ENCODE data around the gene LRRC17. TPM values are rescaled to one million over a fixed set of nuclear protein-coding genes. Genes with fewer than 3 reads are reported as not detected.
"Not testable (repeated sequence)": the region's sequence is repeated elsewhere in the genome, so short reads cannot be mapped to it uniquely, and the experiment has no call there.

Gene LRRC17
- total and polyA plus RNA-seq, 2 experiments from 2014 or later, result 20.4 to 40.8 TPM

DNA sequence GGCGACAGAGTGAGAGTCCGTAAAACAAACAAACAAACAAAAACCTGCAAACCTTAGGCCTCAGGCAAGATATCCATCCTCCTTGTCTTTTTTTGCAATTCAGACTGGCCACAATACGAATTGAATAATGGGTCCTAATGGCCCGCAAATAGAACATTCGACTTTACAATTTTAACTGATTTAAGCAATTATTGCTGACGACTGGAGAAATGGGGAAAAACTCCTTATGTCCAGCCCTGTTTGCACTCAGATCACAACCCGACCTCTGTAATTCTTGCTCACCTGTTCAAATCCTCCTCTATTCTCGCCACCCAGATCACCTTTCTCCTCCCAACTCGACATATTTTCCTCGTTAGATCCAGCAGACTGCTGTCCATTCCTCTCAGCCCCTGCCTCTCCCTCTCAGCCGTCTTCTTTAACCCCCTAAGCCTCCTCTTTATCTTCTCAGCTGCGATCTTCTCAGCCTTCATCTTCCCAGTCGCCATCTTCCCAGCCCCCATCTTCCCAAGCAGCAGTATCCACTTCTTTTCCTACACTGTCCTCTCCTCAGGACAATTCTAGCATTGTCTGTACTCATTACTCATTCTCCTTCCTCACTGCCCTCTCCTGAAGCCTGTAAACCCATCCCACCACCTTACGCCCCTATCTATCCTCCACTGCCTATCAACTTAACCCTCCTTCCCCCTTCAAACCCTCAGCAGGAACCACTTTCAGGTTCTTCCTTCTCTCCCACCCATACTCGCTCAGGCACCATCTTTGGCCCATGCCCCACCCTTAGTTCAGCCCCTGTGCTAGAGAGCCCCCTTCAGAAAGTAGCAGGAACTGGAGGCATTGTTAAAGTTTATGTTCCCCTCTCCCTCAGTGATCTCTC is 61.8 kb downstream of the LRRC17 start:
- H3K9me2 ChIP-seq (replicated peaks; ENCODE audit: insufficient read depth), result no peaks in the 10 kb centered on the region
- no peak overlapping the region for H3K27ac ChIP-seq
- no peak overlapping the region for H2AFZ ChIP-seq
- no peaks in the 10 kb centered on the region for H3K27me3 ChIP-seq
- no peak for TF ChIP-seq CTCF (IDR thresholded peaks at IDR 0.05; ENCODE audit: poor library complexity)
- TF ChIP-seq EZH2 (IDR thresholded peaks at IDR 0.05; ENCODE audit: borderline replicate concordance), result no peak
- no peak for TF ChIP-seq EZH2phosphoT487 (IDR thresholded peaks at IDR 0.05; ENCODE audit: low read depth, severe bottlenecking, unreplicated experiment)
- no peaks in the 10 kb centered on the region for H3K4me1 ChIP-seq (ENCODE audit: insufficient read depth)
- no peak overlapping the region for H3K4me3 ChIP-seq
- no peak overlapping the region for H3K4me2 ChIP-seq
- no peak for DNase-seq (ENCODE audit: low spot score)
- WGBS (ENCODE audit: low lambda C conversion rate, missing lambda C conversion rate), result 89% methylated on average over 15 of the region's 15 CpGs
- no peaks in the 10 kb centered on the region for H3K36me3 ChIP-seq (replicated peaks; ENCODE audit: insufficient read depth, low read depth)
- H4K20me1 ChIP-seq (ENCODE audit: insufficient read depth, poor library complexity, severe bottlenecking), result no peaks in the 10 kb centered on the region
- H3K9me3 ChIP-seq (ENCODE audit: low read depth), result no peaks in the 10 kb centered on the region
- H3K79me2 ChIP-seq, result no peaks in the 10 kb centered on the region

GRCh38 chr7:102975854-102976253 is 63.1 kb downstream of the LRRC17 start:
- no peak overlapping the region for H3K4me3 ChIP-seq
- no peak for DNase-seq (ENCODE audit: low spot score)
- no peaks in the 10 kb centered on the region for H3K27me3 ChIP-seq
- H4K20me1 ChIP-seq (ENCODE audit: insufficient read depth, poor library complexity, severe bottlenecking), result no peaks in the 10 kb centered on the region
- no peaks in the 10 kb centered on the region for H3K36me3 ChIP-seq (replicated peaks; ENCODE audit: insufficient read depth, low read depth)
- TF ChIP-seq EZH2 (IDR thresholded peaks at IDR 0.05; ENCODE audit: borderline replicate concordance) (no peak), CTCF (IDR thresholded peaks at IDR 0.05; ENCODE audit: poor library complexity) (no peak), EZH2phosphoT487 (IDR thresholded peaks at IDR 0.05; ENCODE audit: low read depth, severe bottlenecking, unreplicated experiment) (no peak)
- H3K4me1 ChIP-seq (ENCODE audit: insufficient read depth), result no peaks in the 10 kb centered on the region
- no peaks in the 10 kb centered on the region for H3K9me2 ChIP-seq (replicated peaks; ENCODE audit: insufficient read depth)
- no peak overlapping the region for H2AFZ ChIP-seq
- H3K27ac ChIP-seq, result no peak overlapping the region
- WGBS (ENCODE audit: low lambda C conversion rate, missing lambda C conversion rate), result 95% methylated on average over 8 of the region's 8 CpGs
- H3K9me3 ChIP-seq (ENCODE audit: low read depth), result no peaks in the 10 kb centered on the region
- H3K4me2 ChIP-seq, result no peak overlapping the region
- no peaks in the 10 kb centered on the region for H3K79me2 ChIP-seq

DNA sequence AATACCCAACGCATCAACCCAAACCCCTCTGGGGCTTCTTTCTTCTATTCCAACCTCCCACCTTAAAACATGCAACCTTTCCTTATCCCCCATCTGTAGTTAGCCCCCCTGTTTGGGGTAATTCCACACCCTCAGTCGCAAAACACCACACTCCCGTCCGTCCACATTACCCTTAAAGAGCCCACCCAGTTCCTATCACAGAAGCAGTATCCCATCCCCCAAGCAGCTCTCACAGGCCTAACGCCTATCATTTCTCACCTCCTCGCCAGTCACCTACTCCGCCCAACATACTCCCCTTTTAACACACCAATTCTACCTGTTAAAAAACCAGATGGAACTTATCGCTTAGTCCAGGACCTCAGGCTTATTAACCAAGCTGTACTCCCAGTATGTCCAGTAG is 63.7 kb downstream of the LRRC17 start:
- no peaks in the 10 kb centered on the region for H3K27me3 ChIP-seq

GRCh38 chr7:102977586-102977985 is 64.8 kb downstream of the LRRC17 start:
- H3K27ac ChIP-seq; H3K9me3 ChIP-seq (ENCODE audit: low read depth); DNase-seq (ENCODE audit: low spot score); H3K27me3 ChIP-seq; H3K9me2 ChIP-seq (replicated peaks; ENCODE audit: insufficient read depth); H3K36me3 ChIP-seq (replicated peaks; ENCODE audit: insufficient read depth, low read depth); H3K4me1 ChIP-seq (ENCODE audit: insufficient read depth); H3K4me3 ChIP-seq; H2AFZ ChIP-seq; H3K4me2 ChIP-seq; H3K79me2 ChIP-seq; H4K20me1 ChIP-seq (ENCODE audit: insufficient read depth, poor library complexity, severe bottlenecking): not testable (repeated sequence)
- 74% methylated on average over 1 of the region's 4 CpGs for WGBS (ENCODE audit: low lambda C conversion rate, missing lambda C conversion rate)

More for the DNA sequence above, 63.7 kb downstream of the LRRC17 start:
- Histone ChIP-seq H4K20me1 (ENCODE audit: insufficient read depth, poor library complexity, severe bottlenecking) (no peaks in the 10 kb centered on the region), H3K9me2 (replicated peaks; ENCODE audit: insufficient read depth) (no peaks in the 10 kb centered on the region), H3K4me2 (no peak overlapping the region), H3K79me2 (no peaks in the 10 kb centered on the region), H3K9me3 (ENCODE audit: low read depth) (no peaks in the 10 kb centered on the region), H3K27ac (no peak overlapping the region), H3K4me1 (ENCODE audit: insufficient read depth) (no peaks in the 10 kb centered on the region), H3K4me3 (no peak overlapping the region), H3K36me3 (replicated peaks; ENCODE audit: insufficient read depth, low read depth) (no peaks in the 10 kb centered on the region), H2AFZ (no peak overlapping the region)
- TF ChIP-seq CTCF (IDR thresholded peaks at IDR 0.05; ENCODE audit: poor library complexity) (no peak), EZH2 (IDR thresholded peaks at IDR 0.05; ENCODE audit: borderline replicate concordance) (no peak), EZH2phosphoT487 (IDR thresholded peaks at IDR 0.05; ENCODE audit: low read depth, severe bottlenecking, unreplicated experiment) (no peak)
- WGBS (ENCODE audit: low lambda C conversion rate, missing lambda C conversion rate), result 95% methylated on average over 8 of the region's 8 CpGs
- DNase-seq (ENCODE audit: low spot score), result no peak
